Thyroid gland (tissue), 4 donors: Measurements from ENCODE around the gene HSPA1L. TPM values are rescaled to one million over a fixed set of nuclear protein-coding genes. Genes with fewer than 3 reads are reported as not detected.

Source experiments
- DNase-seq, 2 donors: peaks; one replicate each; pipeline ENCODE4 v3.0.0-alpha.2; 2019
- H3K27ac ChIP-seq, 3 donors: fragments of 200-600 bp; sonication (generic); 1 replicate in 2 of 3; 2 replicates in 1 of 3; pipeline ENCODE4 v1.5.1; 2016 to 2019; ENCODE audit warnings: mild to moderate bottlenecking in 1 of 3, moderate library complexity in 1 of 3
- H3K27me3 ChIP-seq: fragments of 200-600 bp; sonication (generic); one replicate; pipeline ENCODE4 v1.5.1; 2019
- H3K36me3 ChIP-seq, 2 donors: fragments of 200-600 bp; sonication (generic); one replicate each; pipeline ENCODE4 v1.5.1; 2016 to 2019
- H3K4me1 ChIP-seq, 2 donors: fragments of 200-600 bp; sonication (generic); one replicate each; pipeline ENCODE4 v1.5.1; 2017 to 2019
- H3K4me3 ChIP-seq, 3 donors: fragments of 200-600 bp; sonication (generic); replicated peaks in 1 of 3; 1 replicate in 2 of 3; 2 replicates in 1 of 3; pipeline ENCODE4 v1.5.1; 2016; ENCODE audit warnings: mild to moderate bottlenecking in 1 of 3
- H3K9me3 ChIP-seq: fragments of 200-600 bp; sonication (generic); one replicate; pipeline ENCODE4 v1.5.1; 2017
- CTCF ChIP-seq, 6 experiments: fragments of 200-600 bp in 3 of 6; fragments of 450-650 bp in 3 of 6; sonication (generic) in 3 of 6; IDR thresholded peaks; one replicate each; pipeline ENCODE4 v1.5.1; 2016 to 2019; ENCODE audit warnings: antibody characterized with exemption in 6 of 6, mild to moderate bottlenecking in 2 of 6, inconsistent platforms in 1 of 6, moderate library complexity in 1 of 6
- POLR2A ChIP-seq, 2 donors: fragments of 450-650 bp; IDR thresholded peaks; one replicate each; pipeline ENCODE4 v1.6.1; 2017; ENCODE audit warnings: antibody characterized with exemption in 2 of 2, mild to moderate bottlenecking in 2 of 2, moderate library complexity in 1 of 2
- WGBS, 2 donors: methylation state at CpG; one replicate each; pipeline ENCODE4 v1.1.5; 2017; 5-methylcytosine and 5-hydroxymethylcytosine counted together
- intact Hi-C: fragments of 100-400 bp; cut with DNase I; formaldehyde crosslinking; loops from one replicate; pipeline ENCODE4 v1.15.1; 2023
- total RNA-seq, 4 donors: library from RNA; depleted of rRNA; stranded (reverse); fragments of >200 nt; gene quantifications; one replicate each; pipeline ENCODE4 v1.2.3, GENCODE V29; 2016

HSPA1L gene
- total RNA-seq, 4 donors from 2014 or later: 3.5 to 4.1 (median 3.9) TPM

GRCh38 chr6:31785475-31785874 is 29.6 kb downstream of the HSPA1L start:
- no peak for DNase-seq
- WGBS, 2 donors: 95 to 97% methylated on average over 11 of the region's 11 CpGs
- intact Hi-C loops: no loop called here
- Histone ChIP-seq H3K4me1 (no peaks in the 10 kb centered on the region), H3K27me3 (no peaks in the 10 kb centered on the region), H3K9me3 (no peaks in the 10 kb centered on the region), H3K27ac (no peak overlapping the region), H3K36me3 (peaks cover 39 to 43% of the 10 kb centered on the region in 2 donors), H3K4me3 (no peak overlapping the region)
- TF ChIP-seq CTCF (IDR thresholded peaks at IDR 0.05): no peak
- TF ChIP-seq POLR2A (IDR thresholded peaks at IDR 0.05): no peak

DNA sequence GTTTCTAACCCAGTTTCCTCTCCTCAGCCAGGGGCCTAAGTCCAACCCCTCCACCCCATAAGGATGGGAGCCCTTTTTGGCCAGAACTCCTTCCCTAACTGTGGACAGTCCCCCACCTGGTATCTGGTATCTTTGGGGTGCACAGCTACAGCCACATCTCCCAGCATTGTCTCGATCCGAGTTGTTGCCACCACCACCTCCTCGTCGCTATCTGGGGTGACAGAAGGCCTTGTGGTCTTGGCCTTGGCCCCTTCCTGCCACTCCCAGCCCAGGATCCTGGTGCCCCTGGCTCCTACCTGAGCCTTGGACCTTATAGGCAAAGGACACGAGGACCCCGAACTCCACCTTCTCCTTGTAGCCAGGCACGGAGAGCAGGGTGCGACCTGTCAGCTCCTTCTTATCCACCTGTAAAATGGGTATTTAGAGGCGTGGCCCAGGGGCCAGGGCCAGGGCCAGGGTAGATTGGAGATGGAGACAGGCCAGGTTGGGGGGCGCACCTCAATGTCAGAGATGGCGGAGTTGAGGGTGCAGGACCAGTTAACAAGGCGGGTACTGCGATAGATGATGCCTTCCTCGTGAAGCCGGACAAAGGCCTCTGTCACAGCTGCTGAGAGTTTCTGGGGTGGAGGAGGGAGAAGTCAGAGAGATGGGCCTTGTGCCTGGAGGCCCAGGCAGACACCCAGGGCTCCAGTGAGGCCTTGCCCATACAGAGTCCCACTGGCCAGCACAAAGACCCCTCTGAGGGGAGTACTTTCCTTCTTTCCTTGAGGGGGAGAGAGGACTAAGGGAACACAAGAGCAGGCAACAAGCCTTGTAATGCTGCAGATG is 30.8 kb downstream of the HSPA1L start:
- intact Hi-C loops: no loop called here
- Histone ChIP-seq H3K36me3 (peaks cover 51 to 54% of the 10 kb centered on the region in 2 donors), H3K27ac (no peak overlapping the region), H3K4me1 (no peaks in the 10 kb centered on the region), H3K4me3 (no peak overlapping the region), H3K9me3 (no peaks in the 10 kb centered on the region), H3K27me3 (no peaks in the 10 kb centered on the region)
- DNase-seq: no peak
- TF ChIP-seq POLR2A (IDR thresholded peaks at IDR 0.05) (no peak), CTCF (IDR thresholded peaks at IDR 0.05) (no peak)
- 97% methylated on average over 14 to 15 of the region's 15 CpGs for WGBS, 2 donors

GRCh38 chr6:31782126-31782855 is 32.8 kb downstream of the HSPA1L start:
- no peaks in the 10 kb centered on the region for H3K27me3 ChIP-seq
- H3K9me3 ChIP-seq: no peaks in the 10 kb centered on the region
- H3K4me3 ChIP-seq: no peak overlapping the region
- intact Hi-C loops: no loop called here
- TF ChIP-seq CTCF (IDR thresholded peaks at IDR 0.05): no peak
- TF ChIP-seq POLR2A (IDR thresholded peaks at IDR 0.05): no peak
- H3K27ac ChIP-seq: no peak overlapping the region
- DNase-seq: no peak
- 92 to 93% methylated on average over 3 to 5 of the region's 32 CpGs for WGBS, 2 donors
- peaks cover 57 to 60% of the 10 kb centered on the region in 2 donors for H3K36me3 ChIP-seq
- peaks cover 0 to 2% of the 10 kb centered on the region in 2 donors for H3K4me1 ChIP-seq

DNA sequence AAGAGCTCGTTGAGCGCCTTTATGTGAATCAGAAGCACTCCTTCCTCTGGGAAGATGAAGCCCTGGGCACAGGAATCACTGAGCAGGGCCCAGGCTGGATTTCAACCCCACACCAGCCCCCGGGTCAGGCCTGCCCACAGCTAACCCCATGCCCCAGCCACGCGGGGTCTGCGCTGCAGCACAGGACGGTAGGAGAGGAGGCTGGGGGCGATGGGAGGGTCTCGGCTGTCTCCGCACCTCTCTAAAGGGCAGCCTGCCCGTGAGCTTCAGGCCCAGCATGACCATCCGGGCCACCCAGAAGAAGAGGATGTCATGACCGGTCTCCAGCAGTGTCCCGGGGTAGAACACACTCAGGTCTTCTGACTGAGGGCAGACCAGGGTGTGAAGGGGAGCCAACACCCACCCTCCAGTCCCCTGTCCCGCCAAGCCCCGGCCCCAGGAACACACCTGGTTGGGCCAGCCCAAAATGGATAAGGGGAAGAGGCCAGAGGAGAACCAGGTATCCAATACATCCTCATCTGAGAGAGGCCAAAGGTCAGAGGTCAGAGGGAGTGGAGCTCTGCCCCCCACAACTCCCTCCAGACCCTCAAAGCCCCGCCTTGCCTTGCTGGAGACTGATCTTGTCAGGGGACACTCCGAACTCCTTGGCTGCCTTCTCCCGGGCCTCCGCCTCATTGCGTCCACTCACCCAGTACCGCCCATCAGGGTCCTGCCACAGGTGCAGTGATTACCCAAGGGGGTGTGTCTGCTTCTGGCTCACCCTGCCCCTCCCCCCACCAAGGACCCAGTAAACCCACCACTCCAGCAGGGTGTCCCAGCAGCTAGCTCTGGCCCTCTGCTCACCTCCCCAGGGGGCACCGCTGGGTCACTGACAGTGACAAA is 33.6 kb downstream of the HSPA1L start:
- DNase-seq: no peak
- peaks cover 57 to 60% of the 10 kb centered on the region in 2 donors for H3K36me3 ChIP-seq
- H3K9me3 ChIP-seq: no peaks in the 10 kb centered on the region
- no peaks in the 10 kb centered on the region for H3K27me3 ChIP-seq
- peaks cover 7 to 10% of the 10 kb centered on the region in 2 donors for H3K4me1 ChIP-seq
- intact Hi-C loops: no loop called here
- TF ChIP-seq POLR2A (IDR thresholded peaks at IDR 0.05) (no peak), CTCF (IDR thresholded peaks at IDR 0.05) (no peak)
- no peak overlapping the region for H3K4me3 ChIP-seq
- WGBS, 2 donors: 91 to 97% methylated on average over 20 to 21 of the region's 23 CpGs
- no peak overlapping the region for H3K27ac ChIP-seq
